Amygdala (tissue), 56 donors: Measurements from ENCODE around the gene COPS7B.
"Not testable (repeated sequence)": the region's sequence is repeated elsewhere in the genome, so short reads cannot be mapped to it uniquely, and the experiment has no call there.

Experiments
- DNase-seq, 56 donors: peaks; one replicate each; lab custom pipeline; 2025; lab: John Stamatoyannopoulos, UW

The COPS7B gene

GRCh38 chr2:231786177-231786916, at the start of gene COPS7B:
COPS7B (plus strand) TSS chr2:231786445; CDS start chr2:231788571, 2,126 bp downstream.
- peak in 54 of 56 donors; percentile 20 to 83 (median 66) for DNase-seq

GRCh38 chr2:231737761-231738160, 48.5 kb upstream of the COPS7B start:
- DNase-seq: no peak

GRCh38 chr2:231743376-231744116, 42.7 kb upstream of the COPS7B start:
- no peak for DNase-seq

GRCh38 chr2:231745303-231746038, 40.8 kb upstream of the COPS7B start:
- no peak for DNase-seq

GRCh38 chr2:231748153-231748896, 37.9 kb upstream of the COPS7B start:
- DNase-seq: not testable (repeated sequence)

- not testable (repeated sequence) for DNase-seq
Measured at GRCh38 chr2:231749016-231749415, 37.2 kb upstream of the COPS7B start.

- DNase-seq: no peak
Measured at GRCh38 chr2:231751042-231751815, 35.0 kb upstream of the COPS7B start.

GRCh38 chr2:231752061-231752460, 34.2 kb upstream of the COPS7B start:
- no peak for DNase-seq

GRCh38 chr2:231761735-231762134, 24.5 kb upstream of the COPS7B start:
- no peak for DNase-seq

- no peak for DNase-seq
Measured at GRCh38 chr2:231764124-231764523, 22.1 kb upstream of the COPS7B start.

- DNase-seq: peak in 25 of 56 donors; percentile 2 to 62 (median 14)
Measured at GRCh38 chr2:231764760-231765159, 21.5 kb upstream of the COPS7B start.

- DNase-seq: no peak
Measured at GRCh38 chr2:231765496-231765929, 20.7 kb upstream of the COPS7B start.

GRCh38 chr2:231769170-231770136, 16.8 kb upstream of the COPS7B start:
- DNase-seq: no peak

- DNase-seq: no peak
Measured at GRCh38 chr2:231780123-231780908, 5.9 kb upstream of the COPS7B start.

- peak; percentile 87 to 99 (median 97) for DNase-seq
Measured at GRCh38 chr2:231780909-231781797, 5.1 kb upstream of the COPS7B start, which contains the start of gene PDE6D. PDE6D (minus strand) TSS chr2:231781282; CDS start chr2:231781114, 168 bp downstream.
